HFF-Myc (cell line): ENCODE results near the gene EI24.

Source experiments
- DNase-seq: peaks from one replicate; pipeline ENCODE4 v3.0.0-alpha.2; 2011; ENCODE audit warnings: low read depth; ENCODE audit errors: extremely low read depth
- H3K4me3 ChIP-seq: replicated peaks from 2 replicates; pipeline ENCODE4 v1.5.1; 2011; ENCODE audit warnings: low read depth, mild to moderate bottlenecking, control low read depth, low read length
- CTCF ChIP-seq: IDR thresholded peaks from 2 replicates; pipeline ENCODE4 v1.5.1; 2012; ENCODE audit warnings: mild to moderate bottlenecking, low read depth, low read length, control low read depth; ENCODE audit errors: missing control alignments

The EI24 gene

GRCh38 chr11:125605417-125605816 is 36.1 kb downstream of the EI24 start:
- no peak overlapping the region for H3K4me3 ChIP-seq
- no peak for TF ChIP-seq CTCF
- DNase-seq, result no peak

- TF ChIP-seq CTCF, result no peak
- no peak for DNase-seq
These were observed 40.3 kb downstream of the EI24 start for GRCh38 chr11:125609545-125609944.

GRCh38 chr11:125618383-125618782 is 49.1 kb downstream of the EI24 start:
- no peak for DNase-seq
- no peak overlapping the region for H3K4me3 ChIP-seq
- TF ChIP-seq CTCF, result no peak

More at GRCh38 chr11:125609545-125609944, 40.3 kb downstream of the EI24 start:
- no peak overlapping the region for H3K4me3 ChIP-seq

- DNase-seq, result no peak
- H3K4me3 ChIP-seq, result no peak overlapping the region
- no peak for TF ChIP-seq CTCF
These were observed 52.7 kb downstream of the EI24 start for GRCh38 chr11:125621995-125622394.

- DNase-seq, result no peak
These were observed 53.8 kb downstream of the EI24 start for GRCh38 chr11:125623064-125623463.

GRCh38 chr11:125624756-125625213 is 55.5 kb downstream of the EI24 start, which contains the start of gene CHEK1:
Gene CHEK1 (plus strand): TSS chr11:125625163. CDS start chr11:125626769, 1,606 bp downstream.
- DNase-seq, result no peak
- TF ChIP-seq CTCF, result no peak
- peak within 1 kb of the TSS; percentile 88 for H3K4me3 ChIP-seq

More at GRCh38 chr11:125623064-125623463, 53.8 kb downstream of the EI24 start:
- H3K4me3 ChIP-seq, result no peak overlapping the region
- no peak for TF ChIP-seq CTCF

GRCh38 chr11:125625225-125625629 is 56.0 kb downstream of the EI24 start:
- peak overlapping the region; percentile 88 for H3K4me3 ChIP-seq
- no peak for DNase-seq
- TF ChIP-seq CTCF, result no peak
